ENCODE measurements around the gene KIAA0513.
"Not testable (repeated sequence)": the region's sequence is repeated elsewhere in the genome, so short reads cannot be mapped to it uniquely, and the experiment has no call there.

KIAA0513 gene

GRCh38 chr16:85029408-85029784 lies 1.8 kb downstream of the KIAA0513 start:
- no peak for DNase-seq

- DNase-seq, result no peak
These were observed 2.4 kb downstream of the KIAA0513 start for GRCh38 chr16:85029981-85030401.

GRCh38 chr16:85031451-85031850 lies 3.9 kb downstream of the KIAA0513 start:
- no peak for DNase-seq

GRCh38 chr16:85032187-85032586 lies 4.6 kb downstream of the KIAA0513 start:
- DNase-seq, result not testable (repeated sequence)

GRCh38 chr16:85033171-85033570 lies 5.6 kb downstream of the KIAA0513 start:
- no peak for DNase-seq

GRCh38 chr16:85034591-85035433 lies 7.2 kb downstream of the KIAA0513 start:
- no peak for DNase-seq

GRCh38 chr16:85036236-85037049 lies 8.8 kb downstream of the KIAA0513 start:
- no peak for DNase-seq

- no peak for DNase-seq
These were observed 9.4 kb downstream of the KIAA0513 start for GRCh38 chr16:85037050-85037410.

GRCh38 chr16:85037721-85038120 lies 10.1 kb downstream of the KIAA0513 start:
- no peak for DNase-seq

GRCh38 chr16:85040685-85041084 lies 13.1 kb downstream of the KIAA0513 start:
- DNase-seq, result no peak

GRCh38 chr16:85041219-85042166 lies 13.9 kb downstream of the KIAA0513 start:
- no peak for DNase-seq

GRCh38 chr16:85042167-85042526 lies 14.6 kb downstream of the KIAA0513 start:
- no peak for DNase-seq

GRCh38 chr16:85042606-85043005 lies 15.0 kb downstream of the KIAA0513 start:
- DNase-seq, result no peak

- no peak for DNase-seq
These were observed 17.5 kb downstream of the KIAA0513 start for GRCh38 chr16:85045077-85045476.

GRCh38 chr16:85045641-85046471 lies 18.3 kb downstream of the KIAA0513 start:
- DNase-seq, result no peak

- no peak for DNase-seq
These were observed 18.9 kb downstream of the KIAA0513 start for GRCh38 chr16:85046472-85046916.

- peak; percentile 96 for DNase-seq
These were observed 19.6 kb downstream of the KIAA0513 start for GRCh38 chr16:85046931-85047866.

- no peak for DNase-seq
These were observed 20.4 kb downstream of the KIAA0513 start for GRCh38 chr16:85047867-85048455.

- no peak for DNase-seq
These were observed 21.4 kb downstream of the KIAA0513 start for GRCh38 chr16:85048921-85049562.

Data from hematopoietic multipotent progenitor cell treated with erythropoietin and hydrocortisone succinate and interleukin-3 and kit ligand, for 6 days (in vitro differentiated cells).